HG02763 (cell line): ENCODE results near the gene PCDHB9.
"Not testable (repeated sequence)": the region's sequence is repeated elsewhere in the genome, so short reads cannot be mapped to it uniquely, and the experiment has no call there.

Experiments
- ATAC-seq: cut with Tn5 transposase; IDR thresholded peaks from one replicate; pipeline ENCODE4 v1.9.1; 2021; ENCODE audit warnings: mild to moderate bottlenecking, moderate library complexity; ENCODE audit not compliant: unreplicated experiment

The PCDHB9 gene

DNA sequence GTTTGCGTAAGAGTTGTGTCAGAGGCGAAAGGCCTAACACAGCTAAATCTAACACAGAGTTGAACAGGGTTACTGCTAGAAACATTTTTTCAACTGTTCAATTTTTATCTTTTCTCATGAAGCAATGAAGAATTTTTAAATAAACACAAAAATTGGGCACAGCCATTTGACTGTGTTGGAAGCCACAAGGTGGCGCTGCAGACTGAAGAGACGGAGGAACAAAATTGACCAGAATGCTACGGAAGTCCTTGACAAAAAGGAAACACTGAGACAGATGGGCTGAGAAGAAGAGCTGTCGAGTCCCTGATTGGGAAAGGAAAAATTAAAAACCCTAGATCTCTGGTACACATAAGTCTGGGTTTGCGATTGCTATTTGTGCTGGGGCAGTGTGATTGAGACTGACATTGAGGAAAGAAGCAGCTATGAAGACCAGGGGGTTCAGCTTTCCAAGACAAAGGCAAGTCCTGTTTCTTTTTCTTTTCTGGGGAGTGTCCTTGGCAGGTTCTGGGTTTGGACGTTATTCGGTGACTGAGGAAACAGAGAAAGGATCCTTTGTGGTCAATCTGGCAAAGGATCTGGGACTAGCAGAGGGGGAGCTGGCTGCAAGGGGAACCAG, at the start of gene PCDHB9:
Gene PCDHB9 (plus strand): TSS at position 265 of the 616 bp plus-strand sequence. CDS start 158 bp downstream, at position 423.
- ATAC-seq = no peak

DNA sequence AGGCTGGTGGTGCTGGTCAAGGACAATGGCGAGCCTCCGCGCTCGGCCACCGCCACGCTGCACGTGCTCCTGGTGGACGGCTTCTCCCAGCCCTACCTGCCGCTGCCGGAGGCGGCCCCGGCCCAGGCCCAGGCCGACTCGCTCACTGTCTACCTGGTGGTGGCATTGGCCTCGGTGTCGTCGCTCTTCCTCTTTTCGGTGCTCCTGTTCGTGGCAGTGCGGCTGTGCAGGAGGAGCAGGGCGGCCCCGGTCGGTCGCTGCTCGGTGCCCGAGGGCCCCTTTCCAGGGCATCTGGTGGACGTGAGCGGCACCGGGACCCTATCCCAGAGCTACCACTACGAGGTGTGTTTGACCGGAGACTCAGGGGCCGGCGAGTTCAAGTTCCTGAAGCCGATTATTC, 49.6 kb upstream of the PCDHB9 start:
- ATAC-seq = not testable (repeated sequence)

DNA sequence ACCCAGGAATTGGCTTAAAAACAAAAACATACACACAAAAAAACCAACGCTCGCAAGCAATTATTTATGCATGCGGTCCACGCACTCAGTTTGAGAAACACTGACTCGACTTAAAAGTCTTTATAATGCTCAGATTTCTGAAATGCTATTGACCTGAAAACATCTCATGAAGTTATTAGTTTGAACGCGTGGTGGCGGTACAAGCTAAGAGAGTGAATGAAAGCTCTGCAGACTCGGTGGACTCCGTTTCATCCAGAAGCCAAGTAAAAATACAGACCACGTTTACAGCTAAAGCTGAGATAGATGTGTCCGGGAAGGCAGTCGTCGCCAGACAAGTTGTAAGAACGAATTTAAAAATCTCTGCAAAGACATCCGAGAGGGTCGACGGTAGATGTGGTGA, 37.1 kb upstream of the PCDHB9 start, which contains the start of gene PCDHB6:
Gene PCDHB6 (plus strand): TSS at position 246 of the 400 bp plus-strand sequence. CDS start 201 bp downstream, outside the sequence.
- ATAC-seq = no peak

DNA sequence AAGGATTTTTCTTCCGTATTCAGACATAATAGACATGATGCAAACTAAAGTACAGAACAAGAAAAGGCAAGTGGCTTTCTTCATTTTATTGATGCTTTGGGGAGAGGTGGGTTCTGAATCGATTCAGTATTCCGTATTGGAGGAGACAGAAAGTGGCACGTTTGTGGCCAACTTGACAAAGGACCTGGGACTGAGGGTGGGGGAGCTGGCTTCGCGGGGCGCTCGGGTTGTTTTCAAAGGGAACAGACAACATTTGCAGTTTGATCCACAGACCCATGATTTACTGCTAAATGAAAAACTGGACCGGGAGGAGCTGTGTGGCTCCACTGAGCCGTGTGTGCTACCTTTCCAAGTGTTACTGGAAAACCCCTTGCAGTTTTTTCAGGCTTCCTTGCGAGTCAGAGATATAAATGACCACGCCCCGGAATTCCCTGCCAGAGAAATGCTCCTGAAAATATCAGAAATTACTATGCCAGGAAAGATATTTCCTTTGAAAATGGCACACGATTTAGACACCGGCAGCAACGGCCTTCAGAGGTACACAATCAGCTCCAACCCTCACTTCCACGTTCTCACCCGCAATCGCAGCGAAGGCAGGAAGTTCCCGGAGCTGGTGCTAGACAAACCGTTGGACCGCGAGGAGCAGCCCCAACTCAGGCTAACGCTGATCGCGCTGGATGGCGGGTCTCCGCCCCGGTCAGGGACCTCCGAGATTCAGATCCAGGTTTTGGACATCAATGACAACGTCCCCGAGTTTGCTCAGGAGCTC, 36.6 kb upstream of the PCDHB9 start:
- no peak for ATAC-seq

DNA sequence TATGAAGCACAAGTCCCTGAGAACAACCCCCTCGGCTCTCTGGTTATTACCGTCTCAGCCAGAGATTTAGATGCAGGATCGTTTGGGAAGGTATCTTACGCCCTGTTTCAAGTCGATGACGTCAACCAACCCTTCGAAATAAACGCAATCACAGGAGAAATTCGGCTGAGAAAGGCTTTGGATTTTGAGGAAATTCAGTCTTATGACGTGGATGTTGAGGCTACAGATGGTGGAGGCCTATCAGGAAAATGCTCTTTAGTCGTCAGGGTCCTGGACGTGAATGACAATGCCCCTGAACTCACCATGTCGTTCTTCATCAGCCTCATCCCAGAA, 36.0 kb upstream of the PCDHB9 start:
- no peak for ATAC-seq

DNA sequence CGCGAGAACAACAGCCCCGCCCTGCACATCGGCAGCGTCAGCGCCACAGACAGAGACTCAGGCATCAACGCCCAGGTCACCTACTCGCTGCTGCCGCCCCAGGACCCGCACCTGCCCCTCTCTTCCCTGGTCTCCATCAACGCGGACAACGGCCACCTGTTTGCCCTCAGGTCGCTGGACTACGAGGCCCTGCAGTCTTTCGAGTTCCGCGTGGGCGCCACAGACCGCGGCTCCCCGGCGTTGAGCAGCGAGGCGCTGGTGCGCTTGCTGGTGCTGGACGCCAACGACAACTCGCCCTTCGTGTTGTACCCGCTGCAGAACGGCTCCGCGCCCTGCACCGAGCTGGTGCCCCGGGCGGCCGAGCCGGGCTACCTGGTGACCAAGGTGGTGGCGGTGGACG, 35.3 kb upstream of the PCDHB9 start:
- ATAC-seq = not testable (repeated sequence)

DNA sequence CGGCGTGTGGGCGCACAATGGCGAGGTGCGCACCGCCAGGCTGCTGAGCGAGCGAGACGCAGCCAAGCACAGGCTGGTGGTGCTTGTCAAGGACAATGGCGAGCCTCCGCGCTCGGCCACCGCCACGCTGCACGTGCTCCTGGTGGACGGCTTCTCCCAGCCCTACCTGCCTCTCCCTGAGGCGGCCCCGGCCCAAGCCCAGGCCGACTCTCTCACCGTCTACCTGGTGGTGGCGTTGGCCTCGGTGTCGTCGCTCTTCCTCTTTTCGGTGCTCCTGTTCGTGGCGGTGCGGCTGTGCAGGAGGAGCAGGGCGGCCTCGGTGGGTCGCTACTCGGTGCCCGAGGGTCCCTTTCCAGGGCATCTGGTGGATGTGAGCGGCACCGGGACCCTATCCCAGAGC, 34.9 kb upstream of the PCDHB9 start:
- ATAC-seq = not testable (repeated sequence)

DNA sequence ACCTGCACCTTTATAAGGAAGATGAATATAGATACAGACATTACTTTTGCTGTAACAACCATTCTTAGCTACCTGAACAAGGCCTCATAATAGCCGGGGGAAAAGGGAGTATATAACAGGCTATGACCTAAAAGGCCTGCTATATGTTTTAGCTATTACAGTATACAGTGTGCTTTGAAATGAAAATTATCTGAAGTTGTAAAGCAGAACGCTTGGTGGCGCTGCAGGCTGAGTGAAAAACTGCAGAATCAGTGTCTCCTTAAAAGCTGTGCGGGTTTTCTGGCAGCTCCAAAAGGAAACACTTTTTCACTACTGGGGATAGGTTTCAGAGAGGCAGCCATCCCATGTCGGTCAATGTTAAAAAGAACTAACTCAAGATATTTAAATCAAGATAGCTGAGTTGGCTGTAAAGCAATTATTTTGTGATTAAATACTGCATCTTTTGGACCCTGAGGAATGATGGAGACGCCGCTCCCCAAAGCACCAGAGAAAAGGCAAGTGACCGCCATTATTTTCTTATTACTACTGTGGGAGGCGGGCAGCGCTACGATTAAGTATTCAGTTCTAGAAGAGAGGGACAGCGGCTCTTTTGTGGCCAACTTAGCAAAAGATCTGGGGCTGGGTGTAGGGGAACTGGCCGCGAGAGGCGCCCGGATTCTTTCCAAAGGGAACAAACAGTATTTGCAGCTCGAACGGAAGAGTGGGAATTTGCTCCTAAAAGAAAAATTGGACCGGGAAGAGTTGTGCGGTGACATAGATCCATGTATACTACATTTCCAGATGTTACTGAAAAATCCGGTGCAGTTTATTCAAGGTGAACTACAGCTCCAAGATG, 31.2 kb upstream of the PCDHB9 start:
- ATAC-seq = no peak

DNA sequence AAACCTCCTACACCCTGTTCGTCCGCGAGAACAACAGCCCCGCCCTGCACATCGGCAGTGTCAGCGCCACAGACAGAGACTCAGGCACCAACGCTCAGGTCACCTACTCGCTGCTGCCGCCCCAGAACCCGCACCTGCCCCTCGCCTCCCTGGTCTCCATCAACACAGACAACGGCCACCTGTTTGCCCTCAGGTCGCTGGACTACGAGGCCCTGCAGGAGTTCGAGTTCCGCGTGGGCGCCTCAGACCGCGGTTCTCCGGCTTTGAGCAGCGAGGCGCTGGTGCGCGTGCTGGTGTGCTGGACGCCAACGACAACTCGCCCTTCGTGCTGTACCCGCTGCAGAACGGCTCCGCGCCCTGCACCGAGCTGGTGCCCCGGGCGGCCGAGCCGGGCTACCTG, 29.6 kb upstream of the PCDHB9 start:
- not testable (repeated sequence) for ATAC-seq

DNA sequence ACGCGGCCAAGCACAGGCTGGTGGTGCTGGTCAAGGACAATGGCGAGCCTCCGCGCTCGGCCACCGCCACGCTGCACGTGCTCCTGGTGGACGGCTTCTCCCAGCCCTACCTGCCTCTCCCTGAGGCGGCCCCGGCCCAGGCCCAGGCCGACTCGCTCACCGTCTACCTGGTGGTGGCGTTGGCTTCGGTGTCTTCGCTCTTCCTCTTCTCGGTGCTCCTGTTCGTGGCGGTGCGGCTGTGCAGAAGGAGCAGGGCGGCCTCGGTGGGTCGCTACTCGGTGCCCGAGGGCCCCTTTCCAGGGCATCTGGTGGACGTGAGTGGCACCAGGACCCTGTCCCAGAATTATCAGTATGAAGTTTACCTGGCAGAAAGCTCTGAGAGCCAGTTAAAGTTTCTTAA, 29.1 kb upstream of the PCDHB9 start:
- not testable (repeated sequence) for ATAC-seq

DNA sequence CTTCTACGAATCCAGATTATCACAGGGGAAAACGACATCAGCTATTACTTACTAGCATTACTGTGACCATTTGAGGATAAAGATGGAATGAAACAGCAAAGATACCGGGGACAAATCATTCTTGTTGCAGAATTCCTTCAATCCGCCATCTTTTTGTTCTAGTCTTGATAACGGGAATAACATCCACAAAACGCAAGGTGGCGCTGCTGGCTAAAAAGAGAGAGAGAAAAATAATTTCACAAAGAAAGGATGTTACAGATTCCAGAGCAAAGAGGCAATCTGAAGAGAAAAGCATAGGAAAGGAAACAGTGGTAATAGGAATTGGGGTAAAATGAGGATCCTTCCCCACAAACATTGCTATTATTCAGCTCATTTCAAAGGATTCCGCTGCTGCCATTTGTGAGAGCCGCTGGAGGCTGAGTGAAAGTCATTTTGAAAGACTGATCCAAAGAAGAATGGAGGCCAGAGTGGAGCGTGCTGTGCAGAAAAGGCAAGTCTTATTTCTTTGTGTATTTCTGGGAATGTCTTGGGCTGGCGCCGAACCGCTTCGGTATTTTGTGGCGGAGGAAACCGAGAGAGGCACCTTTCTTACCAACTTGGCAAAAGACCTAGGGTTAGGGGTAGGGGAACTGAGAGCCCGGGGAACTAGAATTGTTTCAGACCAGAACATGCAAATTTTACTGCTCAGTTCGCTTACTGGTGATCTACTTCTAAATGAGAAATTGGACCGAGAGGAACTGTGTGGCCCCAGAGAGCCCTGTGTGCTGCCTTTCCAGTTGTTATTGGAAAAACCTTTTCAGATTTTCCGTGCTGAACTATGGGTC, 14.4 kb upstream of the PCDHB9 start, which contains the start of gene PCDHB7:
Gene PCDHB7 (plus strand): TSS at position 264 of the 824 bp plus-strand sequence. CDS start 192 bp downstream, at position 456.
- ATAC-seq = no peak

DNA sequence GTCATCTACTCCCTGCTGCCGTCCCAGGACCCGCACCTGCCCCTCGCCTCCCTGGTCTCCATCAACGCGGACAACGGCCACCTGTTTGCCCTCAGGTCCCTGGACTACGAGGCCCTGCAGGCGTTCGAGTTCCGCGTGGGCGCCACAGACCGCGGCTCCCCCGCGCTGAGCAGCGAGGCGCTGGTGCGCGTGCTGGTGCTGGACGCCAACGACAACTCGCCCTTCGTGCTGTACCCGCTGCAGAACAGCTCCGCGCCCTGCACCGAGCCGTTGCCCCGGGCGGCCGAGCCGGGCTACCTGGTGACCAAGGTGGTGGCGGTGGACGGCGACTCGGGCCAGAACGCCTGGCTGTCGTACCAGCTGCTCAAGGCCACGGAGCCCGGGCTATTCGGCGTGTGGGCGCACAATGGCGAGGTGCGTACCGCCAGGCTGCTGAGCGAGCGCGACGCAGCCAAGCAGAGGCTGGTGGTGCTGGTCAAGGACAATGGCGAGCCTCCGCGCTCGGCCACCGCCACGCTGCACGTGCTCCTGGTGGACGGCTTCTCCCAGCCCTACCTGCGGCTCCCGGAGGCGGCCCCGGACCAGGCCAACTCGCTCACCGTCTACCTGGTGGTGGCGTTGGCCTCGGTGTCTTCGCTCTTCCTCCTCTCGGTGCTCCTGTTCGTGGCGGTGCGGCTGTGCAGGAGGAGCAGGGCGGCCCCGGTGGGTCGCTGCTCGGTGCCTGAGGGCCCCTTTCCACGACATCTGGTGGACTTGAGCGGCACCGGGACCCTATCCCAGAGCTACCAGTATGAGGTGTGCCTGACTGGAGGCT, 12.5 kb upstream of the PCDHB9 start:
- ATAC-seq = not testable (repeated sequence)

DNA sequence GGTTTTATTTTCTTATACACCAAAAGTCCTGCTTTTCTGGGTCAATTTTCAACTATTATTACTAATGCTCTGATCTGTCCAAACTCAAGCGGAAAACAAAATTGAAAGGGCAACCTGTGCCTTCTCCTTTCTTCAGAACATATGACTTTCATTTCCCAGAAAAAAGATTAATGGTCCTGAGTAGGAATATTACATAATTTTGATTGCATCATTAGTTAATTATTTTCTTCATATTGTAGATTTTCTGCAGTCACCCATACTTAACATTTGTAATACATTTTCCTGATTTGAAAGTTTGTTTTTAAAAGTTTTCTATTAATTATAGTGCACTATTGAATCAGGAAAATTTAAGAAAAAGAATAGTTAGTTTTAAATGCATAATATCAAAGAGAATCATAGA, 11.0 kb upstream of the PCDHB9 start:
- ATAC-seq = no peak

DNA sequence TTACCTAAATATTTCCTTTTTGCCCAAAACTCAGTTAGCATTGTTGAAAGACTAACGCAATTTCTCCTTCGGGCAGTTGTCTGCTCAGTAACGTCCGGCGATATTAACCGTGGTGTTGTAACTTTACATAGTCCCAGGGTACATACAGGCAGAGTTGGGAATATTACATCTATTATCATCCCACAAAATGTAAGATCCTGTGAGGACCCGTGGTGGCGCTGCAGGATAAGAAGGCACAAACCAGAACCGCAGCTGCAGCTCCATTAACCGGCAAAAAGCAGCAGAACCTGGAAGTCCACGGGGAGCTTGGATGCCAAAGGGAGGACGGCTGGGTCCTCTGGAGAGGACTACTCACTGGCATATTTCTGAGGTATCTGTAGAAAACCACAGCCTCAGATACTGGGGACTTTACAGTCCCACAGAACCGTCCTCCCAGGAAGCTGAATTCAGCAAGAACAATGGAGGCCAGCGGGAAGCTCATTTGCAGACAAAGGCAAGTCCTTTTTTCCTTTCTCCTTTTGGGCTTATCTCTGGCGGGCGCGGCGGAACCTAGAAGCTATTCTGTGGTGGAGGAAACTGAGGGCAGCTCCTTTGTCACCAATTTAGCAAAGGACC, 9.3 kb upstream of the PCDHB9 start, which contains the start of gene PCDHB8:
Gene PCDHB8 (plus strand): TSS at position 214 of the 615 bp plus-strand sequence. CDS start 245 bp downstream, at position 459.
- ATAC-seq = not testable (repeated sequence)

DNA sequence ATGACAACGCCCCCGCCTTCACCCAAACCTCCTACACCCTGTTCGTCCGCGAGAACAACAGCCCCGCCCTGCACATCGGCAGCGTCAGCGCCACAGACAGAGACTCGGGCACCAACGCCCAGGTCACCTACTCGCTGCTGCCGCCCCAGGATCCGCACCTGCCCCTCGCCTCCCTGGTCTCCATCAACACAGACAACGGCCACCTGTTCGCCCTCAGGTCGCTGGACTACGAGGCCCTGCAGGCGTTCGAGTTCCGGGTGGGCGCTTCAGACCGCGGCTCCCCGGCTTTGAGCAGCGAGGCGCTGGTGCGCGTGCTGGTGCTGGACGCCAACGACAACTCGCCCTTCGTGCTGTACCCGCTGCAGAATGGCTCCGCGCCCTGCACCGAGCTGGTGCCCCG, 7.6 kb upstream of the PCDHB9 start:
- not testable (repeated sequence) for ATAC-seq

DNA sequence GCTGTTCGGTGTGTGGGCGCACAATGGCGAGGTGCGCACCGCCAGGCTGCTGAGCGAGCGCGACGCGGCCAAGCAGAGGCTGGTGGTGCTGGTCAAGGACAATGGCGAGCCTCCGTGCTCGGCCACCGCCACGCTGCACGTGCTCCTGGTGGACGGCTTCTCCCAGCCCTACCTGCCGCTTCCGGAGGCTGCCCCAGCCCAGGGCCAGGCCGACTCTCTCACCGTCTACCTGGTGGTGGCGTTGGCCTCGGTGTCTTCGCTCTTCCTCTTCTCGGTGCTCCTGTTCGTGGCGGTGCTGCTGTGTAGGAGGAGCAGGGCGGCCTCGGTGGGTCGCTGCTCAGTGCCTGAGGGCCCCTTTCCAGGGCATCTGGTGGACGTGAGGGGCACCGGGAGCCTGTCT, 7.1 kb upstream of the PCDHB9 start:
- ATAC-seq = not testable (repeated sequence)

DNA sequence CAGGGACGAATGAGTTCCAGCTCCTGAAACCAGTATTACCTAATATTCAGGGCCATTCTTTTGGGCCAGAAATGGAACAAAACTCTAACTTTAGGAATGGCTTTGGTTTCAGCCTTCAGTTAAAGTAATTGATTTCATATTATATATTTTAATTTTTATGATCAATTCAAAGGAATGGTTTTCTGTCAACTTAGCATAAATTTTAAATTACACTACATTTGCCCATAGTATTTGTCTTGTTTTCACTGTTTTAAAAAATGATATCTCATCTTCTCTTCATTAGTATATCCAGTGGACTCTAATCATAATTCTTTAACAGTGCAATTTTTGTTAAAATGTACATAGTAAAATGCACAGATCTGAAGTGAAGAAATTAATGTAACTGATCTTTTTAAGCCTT, 6.6 kb upstream of the PCDHB9 start:
- ATAC-seq = no peak

DNA sequence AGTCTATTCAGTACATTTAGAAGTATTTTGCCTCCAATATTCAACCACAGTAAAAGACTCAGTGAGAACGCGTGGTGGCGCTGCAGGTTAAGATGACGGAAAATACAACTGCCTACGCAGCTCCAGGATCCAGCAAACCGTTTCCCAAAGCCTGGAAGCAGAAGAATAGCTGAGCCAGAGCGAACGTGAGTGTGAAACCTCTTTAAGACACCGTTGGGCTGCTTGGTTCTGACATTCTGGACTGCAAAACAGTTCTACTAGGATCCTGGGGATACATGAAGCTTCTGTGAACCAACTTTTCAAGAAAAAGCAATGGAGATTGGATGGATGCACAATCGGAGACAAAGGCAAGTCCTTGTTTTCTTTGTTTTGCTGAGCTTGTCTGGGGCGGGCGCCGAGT, 4.7 kb upstream of the PCDHB9 start, which contains the start of gene PCDHB16:
Gene PCDHB16 (plus strand): TSS at position 140 of the 400 bp plus-strand sequence. CDS start 173 bp downstream, at position 313.
- ATAC-seq = no peak
